Ascending aorta (tissue), 2 donors: ENCODE measurements around the gene PRSS12. TPM values are rescaled to one million over a fixed set of nuclear protein-coding genes. Genes with fewer than 3 reads are reported as not detected.

Experiments used
- DNase-seq, 2 donors: peaks; one replicate each; pipeline ENCODE4 v3.0.0-alpha.2; 2019; ENCODE audit warnings: low spot score in 2 of 2
- H3K27ac ChIP-seq, 2 donors: fragments of 200-600 bp; sonication (generic); one replicate each; pipeline ENCODE4 v1.5.1; 2016 to 2017; ENCODE audit warnings: mild to moderate bottlenecking in 1 of 2
- H3K27me3 ChIP-seq: fragments of 200-600 bp; sonication (generic); one replicate; pipeline ENCODE4 v1.5.1; 2017
- H3K36me3 ChIP-seq, 2 donors: fragments of 200-600 bp; sonication (generic); one replicate each; pipeline ENCODE4 v1.5.1; 2016
- H3K4me1 ChIP-seq, 2 donors: fragments of 200-600 bp; sonication (generic); one replicate each; pipeline ENCODE4 v1.5.1; 2016 to 2017; ENCODE audit warnings: mild to moderate bottlenecking in 1 of 2
- H3K4me3 ChIP-seq, 2 donors: fragments of 200-600 bp; sonication (generic); one replicate each; pipeline ENCODE4 v1.5.1; 2016 to 2017; ENCODE audit warnings: mild to moderate bottlenecking in 1 of 2
- H3K9me3 ChIP-seq, 2 donors: fragments of 200-600 bp; sonication (generic); one replicate each; pipeline ENCODE4 v1.5.1; 2016
- intact Hi-C: fragments of 100-400 bp; cut with DNase I; formaldehyde crosslinking; loops from one replicate; pipeline ENCODE4 v1.15.1; 2023
- total RNA-seq: library from RNA; depleted of rRNA; stranded (reverse); fragments of >200 nt; gene quantifications from one replicate; pipeline ENCODE4 v1.1.0, GENCODE V29; 2016
- TF ChIP-seq, protein P1 (sequence below), 3 experiments: fragments of 200-600 bp in 2 of 3; fragments of 450-650 bp in 1 of 3; sonication (generic) in 2 of 3; IDR thresholded peaks; one replicate each; pipeline ENCODE4 v1.5.1; 2016 to 2019; ENCODE audit warnings: antibody characterized with exemption in 3 of 3, mild to moderate bottlenecking in 1 of 3, moderate library complexity in 1 of 3

PRSS12 gene
- total RNA-seq, 1 donor from 2014 or later = not detected

GRCh38 chr4:118346495-118346894 is 6.3 kb downstream of the PRSS12 start:
- no peaks in the 10 kb centered on the region for H3K4me1 ChIP-seq
- no peaks in the 10 kb centered on the region for H3K27me3 ChIP-seq
- TF ChIP-seq, protein P1, sequence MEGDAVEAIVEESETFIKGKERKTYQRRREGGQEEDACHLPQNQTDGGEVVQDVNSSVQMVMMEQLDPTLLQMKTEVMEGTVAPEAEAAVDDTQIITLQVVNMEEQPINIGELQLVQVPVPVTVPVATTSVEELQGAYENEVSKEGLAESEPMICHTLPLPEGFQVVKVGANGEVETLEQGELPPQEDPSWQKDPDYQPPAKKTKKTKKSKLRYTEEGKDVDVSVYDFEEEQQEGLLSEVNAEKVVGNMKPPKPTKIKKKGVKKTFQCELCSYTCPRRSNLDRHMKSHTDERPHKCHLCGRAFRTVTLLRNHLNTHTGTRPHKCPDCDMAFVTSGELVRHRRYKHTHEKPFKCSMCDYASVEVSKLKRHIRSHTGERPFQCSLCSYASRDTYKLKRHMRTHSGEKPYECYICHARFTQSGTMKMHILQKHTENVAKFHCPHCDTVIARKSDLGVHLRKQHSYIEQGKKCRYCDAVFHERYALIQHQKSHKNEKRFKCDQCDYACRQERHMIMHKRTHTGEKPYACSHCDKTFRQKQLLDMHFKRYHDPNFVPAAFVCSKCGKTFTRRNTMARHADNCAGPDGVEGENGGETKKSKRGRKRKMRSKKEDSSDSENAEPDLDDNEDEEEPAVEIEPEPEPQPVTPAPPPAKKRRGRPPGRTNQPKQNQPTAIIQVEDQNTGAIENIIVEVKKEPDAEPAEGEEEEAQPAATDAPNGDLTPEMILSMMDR (IDR thresholded peaks at IDR 0.05) = no peak
- no peak for DNase-seq
- no peak overlapping the region for H3K4me3 ChIP-seq
- H3K36me3 ChIP-seq = no peaks in the 10 kb centered on the region
- intact Hi-C loops = no loop called here
- H3K27ac ChIP-seq = no peak overlapping the region
- no peaks in the 10 kb centered on the region for H3K9me3 ChIP-seq

- Histone ChIP-seq H3K4me3 (no peak overlapping the region), H3K36me3 (no peaks in the 10 kb centered on the region), H3K9me3 (no peaks in the 10 kb centered on the region), H3K4me1 (no peaks in the 10 kb centered on the region), H3K27ac (no peak overlapping the region), H3K27me3 (no peaks in the 10 kb centered on the region)
- DNase-seq = no peak
- TF ChIP-seq, protein P1 (IDR thresholded peaks at IDR 0.05) = no peak
- intact Hi-C loops = no loop called here
Measured at GRCh38 chr4:118345813-118346212, 7.0 kb downstream of the PRSS12 start.

DNA sequence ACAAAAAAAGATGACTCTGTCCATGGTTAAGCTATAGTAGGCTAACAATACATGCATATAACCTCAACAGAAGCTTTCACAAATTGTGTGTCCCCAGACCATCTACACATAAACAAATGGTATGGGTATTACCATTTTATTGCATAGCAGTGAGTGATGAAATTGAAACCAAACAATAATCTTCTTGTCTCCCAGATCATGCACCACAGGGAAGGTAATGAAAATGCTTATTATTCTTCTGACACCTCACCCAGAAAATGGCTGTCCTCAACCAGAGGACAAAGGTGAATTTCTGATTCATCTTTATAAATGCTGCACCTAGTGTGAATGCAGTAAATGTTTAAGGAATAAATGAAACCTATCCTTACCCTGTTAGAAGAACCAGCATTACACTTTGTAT is 8.0 kb downstream of the PRSS12 start:
- Histone ChIP-seq H3K36me3 (no peaks in the 10 kb centered on the region), H3K4me3 (no peak overlapping the region), H3K27ac (no peak overlapping the region), H3K27me3 (no peaks in the 10 kb centered on the region), H3K4me1 (no peaks in the 10 kb centered on the region), H3K9me3 (no peaks in the 10 kb centered on the region)
- intact Hi-C loops = no loop called here
- DNase-seq = no peak
- TF ChIP-seq, protein P1 (IDR thresholded peaks at IDR 0.05) = no peak

GRCh38 chr4:118343501-118343900 is 9.3 kb downstream of the PRSS12 start:
- Histone ChIP-seq H3K4me3 (no peak overlapping the region), H3K36me3 (no peaks in the 10 kb centered on the region), H3K4me1 (no peaks in the 10 kb centered on the region), H3K27ac (no peak overlapping the region), H3K27me3 (no peaks in the 10 kb centered on the region), H3K9me3 (no peaks in the 10 kb centered on the region)
- no peak for DNase-seq
- intact Hi-C loops = no loop called here
- TF ChIP-seq, protein P1 (IDR thresholded peaks at IDR 0.05) = no peak

DNA sequence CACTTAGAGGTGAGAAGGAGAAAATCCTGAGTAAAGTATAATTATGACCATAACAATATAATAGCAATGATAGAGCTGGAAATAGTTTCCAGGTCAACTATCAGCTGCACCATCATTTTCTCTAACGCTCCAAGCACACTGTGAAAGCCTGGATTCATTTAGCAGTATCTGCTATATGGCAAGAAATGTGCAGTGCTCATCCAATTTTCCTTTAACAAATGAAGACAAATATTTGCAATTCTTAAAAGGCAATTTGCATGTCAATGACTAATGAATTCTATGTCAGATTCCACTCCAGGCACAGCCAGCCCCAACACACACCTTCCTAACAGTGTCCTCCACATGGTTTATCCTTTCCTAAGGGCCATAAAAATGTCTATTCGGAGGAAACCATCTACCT is 12.7 kb downstream of the PRSS12 start:
- Histone ChIP-seq H3K4me3 (no peak overlapping the region), H3K36me3 (no peaks in the 10 kb centered on the region), H3K9me3 (no peaks in the 10 kb centered on the region), H3K4me1 (no peaks in the 10 kb centered on the region), H3K27me3 (no peaks in the 10 kb centered on the region), H3K27ac (no peak overlapping the region)
- DNase-seq = no peak
- intact Hi-C loops = no loop called here
- TF ChIP-seq, protein P1 (IDR thresholded peaks at IDR 0.05) = no peak
